Muscle of leg (tissue), 11 donors: ENCODE results near the gene ORC5. TPM values are rescaled to one million over a fixed set of nuclear protein-coding genes. Genes with fewer than 3 reads are reported as not detected.

Source experiments
- DNase-seq: peaks from one replicate; pipeline ENCODE4 v3.0.0; 2013
- H3K27ac ChIP-seq: one replicate; pipeline ENCODE4 v1.5.1; 2013; ENCODE audit warnings: mild to moderate bottlenecking, low read length, control low read depth
- H3K27me3 ChIP-seq: one replicate; pipeline ENCODE4 v1.6.1; 2013; ENCODE audit warnings: low read length; ENCODE audit not compliant: control insufficient read depth, insufficient read depth
- H3K36me3 ChIP-seq: one replicate; pipeline ENCODE4 v1.6.1; 2013; ENCODE audit warnings: low read length; ENCODE audit not compliant: control insufficient read depth, insufficient read depth
- H3K4me1 ChIP-seq: one replicate; pipeline ENCODE4 v1.6.1; 2013; ENCODE audit warnings: low read length; ENCODE audit not compliant: control insufficient read depth, insufficient read depth
- H3K4me3 ChIP-seq: one replicate; pipeline ENCODE4 v1.5.1; 2013; ENCODE audit warnings: low read length, control low read depth
- H3K9me3 ChIP-seq: replicated peaks from 2 replicates; pipeline ENCODE4 v1.6.1; 2013; ENCODE audit warnings: low read depth, low read length; ENCODE audit not compliant: control insufficient read depth
- WGBS: methylation state at CpG from one replicate; pipeline ENCODE4 v1.1.5; 2013; ENCODE audit warnings: missing lambda C conversion rate; ENCODE audit not compliant: insufficient coverage; 5-methylcytosine and 5-hydroxymethylcytosine counted together
- polyA plus RNA-seq, 8 donors: library from polyadenylated mRNA; unstranded; fragments of 120-200 nt; gene quantifications; one replicate each; pipeline versions ENCODE4 v1.2.1 to v1.2.3, GENCODE V29; 2013; ENCODE audit warnings: inconsistent platforms in 1 of 8, low replicate concordance in 1 of 8; ENCODE audit not compliant: insufficient read length in 8 of 8, insufficient read depth in 1 of 8
- total RNA-seq: library from RNA; stranded (reverse); fragments of 120-200 nt; gene quantifications from one replicate; pipeline ENCODE4 v1.2.4, GENCODE V29; 2013

Gene ORC5
- total and polyA plus RNA-seq, 9 donors = 12.4 to 16.6 (median 14.9) TPM

GRCh38 chr7:104136561-104136960 lies 71.3 kb downstream of the ORC5 start:
- peaks cover 7% of the 10 kb centered on the region for H3K36me3 ChIP-seq
- WGBS = no CpG with 5 or more reads among the region's 2 CpGs

GRCh38 chr7:104135760-104136558 lies 71.9 kb downstream of the ORC5 start:
- Histone ChIP-seq H3K27ac (no peak overlapping the region), H3K4me3 (no peak overlapping the region), H3K36me3 (peaks cover 9% of the 10 kb centered on the region), H3K27me3 (no peaks in the 10 kb centered on the region), H3K4me1 (no peaks in the 10 kb centered on the region), H3K9me3 (no peaks in the 10 kb centered on the region)
- no peak for DNase-seq
- WGBS = 40% methylated on average over 2 of the region's 4 CpGs

More at GRCh38 chr7:104136561-104136960, 71.3 kb downstream of the ORC5 start:
- Histone ChIP-seq H3K4me1 (no peaks in the 10 kb centered on the region), H3K27me3 (no peaks in the 10 kb centered on the region), H3K27ac (no peak overlapping the region), H3K4me3 (no peak overlapping the region), H3K9me3 (no peaks in the 10 kb centered on the region)
- no peak for DNase-seq

GRCh38 chr7:104133238-104133637 lies 74.6 kb downstream of the ORC5 start:
- H3K9me3 ChIP-seq = no peaks in the 10 kb centered on the region
- H3K27me3 ChIP-seq = no peaks in the 10 kb centered on the region
- H3K27ac ChIP-seq = no peak overlapping the region
- H3K36me3 ChIP-seq = peaks cover 17% of the 10 kb centered on the region
- no peaks in the 10 kb centered on the region for H3K4me1 ChIP-seq
- no peak for DNase-seq
- H3K4me3 ChIP-seq = no peak overlapping the region

- Histone ChIP-seq H3K36me3 (peaks cover 14% of the 10 kb centered on the region), H3K27me3 (no peaks in the 10 kb centered on the region), H3K4me1 (no peaks in the 10 kb centered on the region), H3K27ac (no peak overlapping the region), H3K9me3 (no peaks in the 10 kb centered on the region), H3K4me3 (no peak overlapping the region)
- 94% methylated on average over 2 of the region's 4 CpGs for WGBS
- no peak for DNase-seq
Measured at GRCh38 chr7:104130726-104131125, 77.1 kb downstream of the ORC5 start.

- H3K4me1 ChIP-seq = no peaks in the 10 kb centered on the region
- DNase-seq = peak; percentile 17
- no CpG with 5 or more reads among the region's 2 CpGs for WGBS
- peaks cover 13% of the 10 kb centered on the region for H3K36me3 ChIP-seq
- H3K27me3 ChIP-seq = no peaks in the 10 kb centered on the region
- H3K4me3 ChIP-seq = no peak overlapping the region
- no peaks in the 10 kb centered on the region for H3K9me3 ChIP-seq
- no peak overlapping the region for H3K27ac ChIP-seq
Measured at GRCh38 chr7:104127204-104127603, 80.6 kb downstream of the ORC5 start.

- peaks cover 13% of the 10 kb centered on the region for H3K36me3 ChIP-seq
- no peak overlapping the region for H3K27ac ChIP-seq
- WGBS = 32% methylated on average over 3 of the region's 4 CpGs
- DNase-seq = peak; percentile 12
- no peaks in the 10 kb centered on the region for H3K27me3 ChIP-seq
- no peak overlapping the region for H3K4me3 ChIP-seq
- H3K4me1 ChIP-seq = no peaks in the 10 kb centered on the region
- H3K9me3 ChIP-seq = no peaks in the 10 kb centered on the region
Measured at GRCh38 chr7:104126411-104126841, 81.4 kb downstream of the ORC5 start.

GRCh38 chr7:104124893-104125477 lies 82.8 kb downstream of the ORC5 start:
- no CpG with 5 or more reads among the region's 4 CpGs for WGBS
- Histone ChIP-seq H3K27me3 (no peaks in the 10 kb centered on the region), H3K4me3 (no peak overlapping the region), H3K27ac (no peak overlapping the region), H3K36me3 (peaks cover 3% of the 10 kb centered on the region), H3K4me1 (no peaks in the 10 kb centered on the region), H3K9me3 (no peaks in the 10 kb centered on the region)
- DNase-seq = no peak

- WGBS = 40% methylated on average over 1 of the region's 3 CpGs
- peaks cover 3% of the 10 kb centered on the region for H3K36me3 ChIP-seq
- no peaks in the 10 kb centered on the region for H3K9me3 ChIP-seq
- no peaks in the 10 kb centered on the region for H3K4me1 ChIP-seq
- no peaks in the 10 kb centered on the region for H3K27me3 ChIP-seq
- H3K4me3 ChIP-seq = no peak overlapping the region
- H3K27ac ChIP-seq = no peak overlapping the region
- no peak for DNase-seq
Measured at GRCh38 chr7:104124469-104124868, 83.3 kb downstream of the ORC5 start.

- no peaks in the 10 kb centered on the region for H3K9me3 ChIP-seq
- DNase-seq = no peak
Measured at GRCh38 chr7:104123786-104124185, 84.0 kb downstream of the ORC5 start.

GRCh38 chr7:104113788-104114187 lies 94.0 kb downstream of the ORC5 start:
- Histone ChIP-seq H3K27ac (no peak overlapping the region), H3K27me3 (no peaks in the 10 kb centered on the region), H3K36me3 (no peaks in the 10 kb centered on the region), H3K4me3 (no peak overlapping the region), H3K4me1 (no peaks in the 10 kb centered on the region), H3K9me3 (no peaks in the 10 kb centered on the region)
- WGBS = no CpG with 5 or more reads among the region's 2 CpGs
- DNase-seq = no peak

More at GRCh38 chr7:104123786-104124185, 84.0 kb downstream of the ORC5 start:
- H3K27ac ChIP-seq = no peak overlapping the region
- WGBS = no CpG with 5 or more reads among the region's 3 CpGs
- H3K36me3 ChIP-seq = peaks cover 3% of the 10 kb centered on the region
- no peaks in the 10 kb centered on the region for H3K4me1 ChIP-seq
- H3K27me3 ChIP-seq = no peaks in the 10 kb centered on the region
- no peak overlapping the region for H3K4me3 ChIP-seq
